Heart left ventricle (tissue), 13 donors: ENCODE measurements around the gene KCTD5.

Experiments used
- POLR2A ChIP-seq, 2 donors: fragments of 450-650 bp; IDR thresholded peaks; one replicate each; pipeline ENCODE4 v1.6.1; 2017; ENCODE audit warnings: antibody characterized with exemption in 2 of 2, mild to moderate bottlenecking in 2 of 2, moderate library complexity in 2 of 2
- TF ChIP-seq, protein P1 (sequence below), 12 donors: fragments of 200-600 bp; sonication (generic) in 4 of 12; IDR thresholded peaks; one replicate each; pipeline versions ENCODE4 v1.5.0 to v1.8.0; 2018 to 2022; ENCODE audit warnings: antibody characterized with exemption in 12 of 12, mild to moderate bottlenecking in 5 of 12
- donor health status: ischemic (EF 13 %, LVEDD 7.1; RV severe dilation, severe dysfunction).
- donor health status: DM: no; HTN: yes; CAD: no.
- donor health status: DM: no; HTN: no; CAD: no.
- donor health status: ischemic (EF 25% LVEDD 6.9; RV normal size, moderate dysfunction).
- donor health status: ischemic (EF 25% LVEDD 5.7; RV mildly dilated, moderate dysfunction).
- donor health status: ischemic (EF 35%, LVEDD 5.7; RV mildly dilated, moderate dysfunction).
- donor health status: nonischemic (EF 11% LVEDD 7.7; RV severe dilation, severe dysfunction).
- donor health status: DM: yes; HTN: yes; CAD: no.
- donor health status: PGD.
- donor health status: ischemic (EF 29% LVEDD 5.4; RV normal size, mild dysfunction).
- donor health status: nonischemic (EF 23%, LVEDD 6.1; RV moderate dilation, normal function).

DNA sequence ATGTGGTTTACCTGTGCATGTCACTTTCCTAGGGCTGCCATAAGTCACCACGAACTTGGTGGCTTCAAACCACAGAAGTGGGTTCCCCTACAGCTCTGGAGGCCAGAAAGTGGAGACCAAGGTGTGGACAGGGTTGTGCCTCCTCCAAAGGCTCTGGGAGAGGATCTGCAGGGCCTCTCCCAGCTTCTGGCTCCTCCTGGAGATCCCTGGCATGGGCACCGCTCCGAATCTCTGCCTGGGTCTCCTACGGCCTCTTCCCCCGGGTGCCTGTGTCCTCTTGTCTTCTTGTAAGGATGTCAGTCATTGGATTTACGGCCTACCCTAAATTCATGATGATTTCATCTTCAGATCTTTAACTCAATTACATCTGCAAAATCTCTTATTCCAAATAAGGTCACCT, 67.6 kb downstream of the KCTD5 start:
- TF ChIP-seq, protein P1, sequence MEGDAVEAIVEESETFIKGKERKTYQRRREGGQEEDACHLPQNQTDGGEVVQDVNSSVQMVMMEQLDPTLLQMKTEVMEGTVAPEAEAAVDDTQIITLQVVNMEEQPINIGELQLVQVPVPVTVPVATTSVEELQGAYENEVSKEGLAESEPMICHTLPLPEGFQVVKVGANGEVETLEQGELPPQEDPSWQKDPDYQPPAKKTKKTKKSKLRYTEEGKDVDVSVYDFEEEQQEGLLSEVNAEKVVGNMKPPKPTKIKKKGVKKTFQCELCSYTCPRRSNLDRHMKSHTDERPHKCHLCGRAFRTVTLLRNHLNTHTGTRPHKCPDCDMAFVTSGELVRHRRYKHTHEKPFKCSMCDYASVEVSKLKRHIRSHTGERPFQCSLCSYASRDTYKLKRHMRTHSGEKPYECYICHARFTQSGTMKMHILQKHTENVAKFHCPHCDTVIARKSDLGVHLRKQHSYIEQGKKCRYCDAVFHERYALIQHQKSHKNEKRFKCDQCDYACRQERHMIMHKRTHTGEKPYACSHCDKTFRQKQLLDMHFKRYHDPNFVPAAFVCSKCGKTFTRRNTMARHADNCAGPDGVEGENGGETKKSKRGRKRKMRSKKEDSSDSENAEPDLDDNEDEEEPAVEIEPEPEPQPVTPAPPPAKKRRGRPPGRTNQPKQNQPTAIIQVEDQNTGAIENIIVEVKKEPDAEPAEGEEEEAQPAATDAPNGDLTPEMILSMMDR (IDR thresholded peaks at IDR 0.05): no peak
- TF ChIP-seq POLR2A (IDR thresholded peaks at IDR 0.05): no peak
